Retina (tissue), 1 donor: Measurements from ENCODE around the gene ITPKB.

Experiments used
- DNase-seq: peaks from one replicate; pipeline ENCODE4 v3.0.0-alpha.2; 2016

ITPKB gene

DNA sequence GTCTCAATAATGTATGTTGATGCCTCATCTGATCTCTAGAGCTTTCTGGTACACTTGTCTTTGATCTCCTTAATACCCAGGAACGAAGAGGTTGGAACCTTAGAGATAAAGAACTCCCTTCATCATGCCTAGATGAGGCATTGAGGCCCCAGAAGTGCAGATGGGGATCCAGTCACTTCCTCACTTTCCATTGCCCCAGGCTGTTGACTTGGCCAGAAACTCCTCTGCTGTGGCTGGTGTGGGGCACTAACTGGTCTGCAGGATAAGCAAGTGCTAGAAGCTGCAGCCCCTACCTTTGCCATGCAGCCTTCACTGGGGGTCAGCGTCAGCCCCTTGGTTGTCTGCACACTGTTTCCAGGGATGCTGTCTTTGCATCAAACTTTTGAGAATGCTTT, 140.6 kb downstream of the ITPKB start:
- DNase-seq = no peak

DNA sequence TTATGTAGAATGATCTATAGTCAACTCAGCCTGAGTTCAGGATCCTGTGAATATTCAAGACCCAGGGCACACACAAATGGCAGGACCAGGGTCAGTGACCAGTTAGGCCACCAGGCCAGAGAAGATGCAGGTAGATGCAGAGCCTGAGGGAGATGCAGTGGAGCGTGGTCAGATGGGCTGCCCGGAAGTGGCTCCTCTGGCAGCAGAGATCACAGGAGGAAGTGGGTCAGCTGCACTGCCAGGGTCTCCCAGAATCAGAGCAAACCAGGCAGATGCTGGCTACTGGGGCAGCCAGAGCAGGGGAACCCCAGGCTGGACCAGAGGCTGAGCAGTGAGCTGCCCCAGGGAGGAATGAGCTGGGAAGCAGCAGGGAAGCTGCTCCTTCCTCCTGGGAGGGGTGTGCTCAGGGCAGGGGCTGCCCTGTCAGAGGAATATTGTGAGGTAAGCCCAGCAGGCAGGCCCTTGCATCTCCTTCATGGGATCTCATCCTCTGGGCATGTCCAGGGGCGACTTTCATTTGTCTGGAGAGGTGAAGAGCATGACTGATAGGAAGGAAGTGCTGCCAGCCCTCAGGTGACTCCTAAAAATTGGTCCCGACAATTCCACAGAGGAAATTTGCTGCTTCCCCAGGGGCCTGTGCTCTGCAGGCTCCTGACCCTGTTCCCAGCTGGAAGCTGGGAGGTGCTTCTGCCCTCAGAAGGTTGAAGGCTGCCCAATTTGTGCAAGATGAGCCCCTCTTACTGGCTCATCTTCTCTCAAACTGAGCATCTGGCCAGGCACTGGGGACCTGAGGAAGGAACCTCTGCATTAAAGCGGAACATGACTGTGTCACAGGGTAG, 141.2 kb downstream of the ITPKB start:
- no peak for DNase-seq

DNA sequence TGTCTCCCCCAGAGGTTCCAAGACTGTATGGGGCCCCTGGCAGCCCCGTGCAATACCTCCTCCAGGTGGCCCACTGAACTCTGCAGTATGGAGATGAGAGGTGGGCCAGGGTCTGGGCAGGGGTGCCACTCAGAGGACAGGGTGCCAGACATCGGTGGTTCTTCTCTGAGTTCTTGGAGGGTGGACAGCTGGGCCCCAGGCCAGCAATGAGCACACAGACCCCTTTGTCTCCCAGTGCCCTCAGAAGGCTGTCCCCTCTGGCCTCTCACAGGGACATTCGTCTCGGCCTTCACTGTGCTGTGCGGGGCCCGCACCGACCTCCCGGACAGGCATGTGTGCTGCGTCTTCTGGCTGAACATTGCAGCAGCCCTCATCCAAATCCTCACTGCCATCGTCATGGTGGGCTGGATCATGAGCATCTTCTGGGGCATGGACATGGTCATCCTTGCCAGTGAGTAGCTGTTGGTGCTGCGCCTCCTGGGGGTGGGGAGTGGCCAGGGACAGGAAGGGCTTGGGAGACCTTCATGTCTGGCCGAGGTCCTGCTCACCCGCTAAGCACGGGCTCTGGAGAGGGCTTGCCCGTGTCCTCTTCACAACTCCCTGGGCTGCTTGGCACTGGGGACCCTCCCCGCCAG, 142.4 kb downstream of the ITPKB start:
- no peak for DNase-seq

DNA sequence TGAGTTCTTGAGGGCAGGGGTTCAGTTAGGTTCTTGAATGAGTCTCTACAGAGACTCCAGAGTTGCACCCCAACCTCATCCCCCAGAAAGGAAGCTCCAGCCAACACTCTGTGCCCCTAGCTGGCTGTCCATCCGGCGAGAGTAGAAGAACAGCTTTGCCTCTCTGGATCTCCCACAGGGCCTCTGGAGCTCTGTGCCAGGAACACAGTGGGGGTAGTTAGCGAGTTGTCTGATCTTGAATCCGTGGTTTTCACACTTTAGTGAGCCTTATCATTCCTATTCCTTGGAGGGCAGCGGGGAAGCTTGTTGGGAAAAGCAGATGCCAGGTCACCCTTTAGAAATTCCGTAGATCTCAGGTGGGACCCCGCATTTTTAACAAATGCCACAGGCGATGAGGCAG, 145.5 kb downstream of the ITPKB start:
- no peak for DNase-seq

DNA sequence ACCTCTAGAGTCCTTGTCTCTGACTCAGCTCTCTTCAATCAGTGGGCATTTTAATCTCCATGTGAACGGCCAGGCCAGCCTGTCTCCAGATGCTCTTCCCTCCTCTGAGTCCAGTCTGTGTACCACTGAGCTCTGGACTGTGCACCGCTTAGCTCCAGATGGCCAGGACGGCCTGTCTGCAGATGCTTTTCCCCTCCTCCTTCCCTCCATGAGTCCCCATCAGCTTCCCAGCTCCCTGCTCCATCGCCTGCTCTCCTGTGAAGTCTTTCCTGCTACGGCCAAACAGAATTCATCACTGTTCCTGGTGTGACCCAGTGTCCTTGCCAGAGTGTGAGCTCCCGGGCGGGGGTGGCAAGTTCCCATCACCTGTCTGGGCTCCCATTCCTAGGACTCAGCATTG, 148.5 kb downstream of the ITPKB start:
- no peak for DNase-seq

DNA sequence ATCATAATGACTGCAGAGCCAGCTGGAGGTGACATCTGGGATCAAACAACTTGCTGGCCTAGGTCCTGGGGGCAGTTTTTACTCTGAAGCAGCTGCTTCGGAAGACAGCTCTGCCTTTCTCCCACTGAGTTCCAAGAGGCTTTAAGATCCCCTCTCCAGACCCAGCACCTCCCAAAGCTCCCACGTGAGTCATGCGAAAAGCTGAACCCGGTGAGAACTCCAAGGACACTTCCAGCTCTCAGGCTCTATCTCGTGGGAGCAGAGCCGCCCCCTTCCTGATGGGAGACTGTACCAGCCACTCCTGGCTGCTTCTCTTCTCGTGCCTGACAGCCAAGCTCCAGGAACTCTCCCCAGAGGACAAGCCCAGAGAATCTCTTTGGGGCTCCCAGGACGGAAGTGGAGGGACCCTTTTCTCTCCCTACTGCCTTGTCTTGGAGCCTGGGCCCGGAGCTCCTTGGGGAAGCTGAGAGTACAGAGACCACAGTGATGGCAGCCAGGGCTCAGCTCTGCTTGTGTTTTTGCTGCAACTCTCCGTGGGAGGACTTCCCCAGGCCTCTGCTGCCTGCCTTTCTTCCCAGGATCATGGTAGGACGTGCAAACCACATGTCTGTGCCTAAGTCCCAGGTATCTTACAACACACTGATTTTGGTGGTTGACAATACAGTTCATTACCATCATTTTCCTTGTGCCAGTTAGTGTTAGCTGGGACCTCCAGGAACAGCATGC, 149.9 kb downstream of the ITPKB start:
- DNase-seq = no peak

DNA sequence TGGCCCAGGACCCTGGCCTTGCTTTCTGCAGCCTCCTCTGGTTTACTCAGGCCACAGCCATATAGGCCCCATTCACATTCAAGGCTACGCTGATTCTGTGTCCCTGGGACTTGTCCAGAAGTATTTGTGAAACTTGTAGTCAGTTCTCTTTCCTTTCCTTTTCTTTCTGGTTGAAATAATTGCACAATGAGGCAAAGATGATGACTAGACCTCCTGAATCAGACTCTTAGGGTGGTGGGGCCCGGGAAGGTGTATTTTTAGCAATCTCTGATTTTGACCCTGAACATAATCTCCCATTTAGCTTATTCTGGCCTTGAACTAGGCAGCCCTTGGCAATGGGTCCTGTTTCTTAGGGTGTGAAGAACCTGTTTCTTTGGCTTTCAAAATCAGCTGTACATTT, 150.6 kb downstream of the ITPKB start:
- no peak for DNase-seq

DNA sequence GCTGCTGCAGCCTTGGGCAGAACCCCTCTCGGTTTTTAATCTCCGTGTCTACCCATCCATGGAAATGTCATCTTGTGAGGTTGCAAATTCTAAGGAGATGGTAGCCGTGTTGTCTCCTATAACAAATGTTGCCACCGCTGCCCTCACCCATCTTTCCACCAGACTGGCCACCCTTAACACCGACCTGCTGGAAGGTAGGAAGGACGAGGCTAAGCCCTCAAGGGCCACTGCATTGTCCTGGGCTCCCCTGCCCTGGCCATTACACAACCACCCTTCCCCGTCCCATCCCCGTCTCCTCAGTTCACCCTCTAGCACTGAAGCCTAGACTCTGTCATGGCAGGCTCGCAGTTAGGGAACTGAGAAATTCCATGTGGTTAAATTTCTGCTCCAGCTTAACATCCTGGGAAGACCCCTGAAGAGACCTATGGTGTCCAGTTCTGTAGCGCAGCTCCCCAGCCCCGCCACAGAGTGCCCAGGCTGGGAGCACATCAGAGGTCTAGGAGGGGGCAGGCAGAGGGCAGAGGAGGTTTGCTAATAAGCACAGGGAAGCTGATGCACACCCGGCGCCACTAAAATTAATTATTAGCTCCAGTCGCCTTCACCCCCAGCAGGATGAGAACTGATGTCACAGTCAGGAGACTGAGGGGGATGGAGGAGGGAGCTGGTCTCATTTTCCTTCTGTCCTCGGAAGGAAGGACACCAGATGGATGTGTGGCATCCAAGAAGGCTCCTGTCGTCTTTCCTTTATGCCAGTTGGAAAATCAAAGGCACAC, 152.2 kb downstream of the ITPKB start:
- no peak for DNase-seq

DNA sequence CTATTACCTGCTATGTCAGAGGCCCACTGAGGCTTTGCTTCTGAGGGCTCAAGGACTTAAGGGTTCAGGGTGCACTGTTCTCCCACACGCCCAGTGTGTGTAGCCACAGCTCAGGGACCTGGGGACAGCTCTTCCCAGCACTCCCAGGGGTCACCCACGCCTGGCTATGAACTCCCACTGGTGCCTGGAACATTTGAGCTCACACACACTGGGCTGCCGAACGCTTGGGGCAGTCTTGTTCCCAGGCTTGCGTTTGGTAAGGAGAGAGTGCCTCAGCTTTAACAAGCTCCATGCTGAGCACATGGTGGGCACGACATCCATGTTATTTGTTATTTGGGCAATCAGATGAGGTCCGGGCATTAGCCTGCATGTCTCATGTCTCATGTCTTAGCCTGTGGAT, 153.0 kb downstream of the ITPKB start:
- no peak for DNase-seq

DNA sequence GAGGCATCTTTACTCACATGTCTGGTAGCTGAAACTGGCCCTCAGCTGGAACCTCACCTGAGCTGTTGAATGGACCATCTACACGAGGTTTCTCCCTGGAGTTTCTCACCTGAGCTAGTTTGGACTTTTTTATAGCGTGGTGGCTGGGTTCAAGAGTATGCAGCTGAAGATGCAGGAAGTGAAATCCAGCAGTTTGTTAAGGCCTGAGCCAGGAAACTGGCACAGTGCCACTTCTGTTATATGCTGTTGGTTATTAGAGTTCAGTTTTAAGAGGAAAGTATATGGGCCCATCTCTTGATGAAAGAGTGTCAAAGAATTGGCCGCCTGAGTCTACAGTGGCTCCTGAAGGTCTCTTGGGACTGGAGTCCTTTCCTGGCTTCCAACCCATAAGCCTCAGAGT, 154.9 kb downstream of the ITPKB start:
- no peak for DNase-seq

DNA sequence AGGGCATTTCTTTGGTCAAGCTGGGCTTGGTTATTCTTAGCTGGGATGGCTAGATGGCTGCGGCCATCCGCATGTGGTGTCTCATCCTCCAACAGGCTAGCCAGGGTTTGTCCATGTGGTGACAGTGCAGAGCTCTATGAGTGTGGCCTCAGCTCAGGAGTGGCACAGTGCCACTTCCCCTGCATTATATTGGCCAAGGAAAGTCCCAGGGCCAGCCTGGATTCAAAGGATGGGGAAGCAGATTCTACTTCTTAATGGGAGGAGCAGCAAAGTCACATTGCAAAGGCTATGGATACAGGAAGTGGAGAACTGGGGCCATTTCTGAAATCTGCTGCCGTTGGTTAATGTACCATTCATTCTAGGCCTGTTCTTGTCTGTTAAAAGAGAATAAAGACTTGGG, 156.1 kb downstream of the ITPKB start:
- DNase-seq = no peak
